Omental fat pad (tissue), 4 donors: ENCODE results near the gene TMEM43. TPM values are rescaled to one million over a fixed set of nuclear protein-coding genes. Genes with fewer than 3 reads are reported as not detected.
"Not testable (repeated sequence)": the region's sequence is repeated elsewhere in the genome, so short reads cannot be mapped to it uniquely, and the experiment has no call there.

Source experiments
- ATAC-seq: fragments of 150-250 bp; one replicate; pipeline ENCODE4 v1.9.1; 2016; ENCODE audit warnings: mild to moderate bottlenecking, moderate library complexity; ENCODE audit not compliant: low FRiP score
- DNase-seq: peaks from one replicate; pipeline ENCODE4 v3.0.0-alpha.2; 2019; ENCODE audit warnings: low spot score
- total RNA-seq, 4 donors: library from RNA; depleted of rRNA; stranded (reverse); fragments of >200 nt; gene quantifications; one replicate each; pipeline ENCODE4 v1.1.0, GENCODE V29; 2016
- TF ChIP-seq, protein P1 (sequence below), 3 donors: fragments of 450-650 bp; IDR thresholded peaks; one replicate each; pipeline ENCODE4 v1.5.1; 2016 to 2017; ENCODE audit warnings: antibody characterized with exemption in 3 of 3, mild to moderate bottlenecking in 3 of 3, moderate library complexity in 2 of 3

TMEM43 gene
- total RNA-seq, 4 donors from 2014 or later, result 110 to 143 (median 140) TPM

DNA sequence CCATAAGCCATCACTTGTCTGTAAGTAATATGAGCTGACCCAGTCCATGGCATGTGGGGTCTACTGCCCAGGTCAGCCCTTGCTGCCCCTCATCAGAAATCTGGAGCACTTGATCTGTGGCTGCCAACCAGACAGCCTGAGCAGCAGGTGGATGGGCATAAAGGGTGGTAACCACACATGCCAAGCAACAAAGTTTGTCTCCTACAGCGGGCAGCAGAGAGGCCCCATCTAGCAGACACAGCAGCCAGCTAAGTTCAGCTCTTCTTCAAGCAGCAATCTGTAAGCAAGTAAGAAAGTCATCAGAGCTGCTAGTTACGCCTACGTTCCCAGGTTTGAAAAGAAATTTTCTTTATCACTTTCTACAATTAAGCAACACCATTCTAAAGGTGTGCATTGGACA, 28.1 kb upstream of the TMEM43 start:
- DNase-seq (no peak), ATAC-seq (no peak)
- TF ChIP-seq, protein P1, sequence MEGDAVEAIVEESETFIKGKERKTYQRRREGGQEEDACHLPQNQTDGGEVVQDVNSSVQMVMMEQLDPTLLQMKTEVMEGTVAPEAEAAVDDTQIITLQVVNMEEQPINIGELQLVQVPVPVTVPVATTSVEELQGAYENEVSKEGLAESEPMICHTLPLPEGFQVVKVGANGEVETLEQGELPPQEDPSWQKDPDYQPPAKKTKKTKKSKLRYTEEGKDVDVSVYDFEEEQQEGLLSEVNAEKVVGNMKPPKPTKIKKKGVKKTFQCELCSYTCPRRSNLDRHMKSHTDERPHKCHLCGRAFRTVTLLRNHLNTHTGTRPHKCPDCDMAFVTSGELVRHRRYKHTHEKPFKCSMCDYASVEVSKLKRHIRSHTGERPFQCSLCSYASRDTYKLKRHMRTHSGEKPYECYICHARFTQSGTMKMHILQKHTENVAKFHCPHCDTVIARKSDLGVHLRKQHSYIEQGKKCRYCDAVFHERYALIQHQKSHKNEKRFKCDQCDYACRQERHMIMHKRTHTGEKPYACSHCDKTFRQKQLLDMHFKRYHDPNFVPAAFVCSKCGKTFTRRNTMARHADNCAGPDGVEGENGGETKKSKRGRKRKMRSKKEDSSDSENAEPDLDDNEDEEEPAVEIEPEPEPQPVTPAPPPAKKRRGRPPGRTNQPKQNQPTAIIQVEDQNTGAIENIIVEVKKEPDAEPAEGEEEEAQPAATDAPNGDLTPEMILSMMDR (IDR thresholded peaks at IDR 0.05), result no peak

DNA sequence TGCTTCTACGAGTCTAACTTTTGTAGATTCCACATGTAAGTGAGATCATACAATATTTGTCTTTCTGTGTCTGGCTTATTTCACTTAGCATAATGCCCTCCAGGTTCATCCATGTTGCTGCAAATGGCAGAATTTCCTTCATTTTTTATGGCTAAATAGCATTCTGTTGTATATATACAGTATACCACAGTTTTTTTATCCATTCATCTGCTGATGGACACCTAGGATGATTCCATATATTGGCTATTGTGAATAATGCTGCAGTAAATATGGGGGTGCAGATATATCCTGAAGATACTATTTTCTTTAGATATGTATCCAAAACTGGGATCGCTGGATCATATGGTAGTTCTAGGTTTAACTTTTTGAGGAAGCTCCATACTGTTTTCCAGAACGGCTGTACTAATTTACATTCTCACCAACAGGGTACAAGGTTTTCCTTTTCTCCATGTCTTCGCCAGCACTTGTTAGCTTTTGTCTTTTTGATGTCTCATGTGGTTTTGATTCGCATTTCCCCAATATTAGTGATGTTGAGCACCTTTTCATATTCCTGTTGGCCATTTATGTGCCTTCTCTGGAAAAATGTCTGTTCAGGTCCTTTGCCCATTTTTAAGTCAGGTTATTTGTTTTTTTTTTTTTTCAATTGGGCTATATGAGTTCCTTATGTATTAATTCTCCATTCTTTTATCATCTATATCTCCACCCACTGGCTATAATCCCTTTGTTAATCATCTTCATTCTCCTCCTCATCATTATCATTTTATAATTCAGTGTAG, 27.0 kb upstream of the TMEM43 start:
- no peak for ATAC-seq
- TF ChIP-seq, protein P1 (IDR thresholded peaks at IDR 0.05), result no peak
- DNase-seq, result no peak

DNA sequence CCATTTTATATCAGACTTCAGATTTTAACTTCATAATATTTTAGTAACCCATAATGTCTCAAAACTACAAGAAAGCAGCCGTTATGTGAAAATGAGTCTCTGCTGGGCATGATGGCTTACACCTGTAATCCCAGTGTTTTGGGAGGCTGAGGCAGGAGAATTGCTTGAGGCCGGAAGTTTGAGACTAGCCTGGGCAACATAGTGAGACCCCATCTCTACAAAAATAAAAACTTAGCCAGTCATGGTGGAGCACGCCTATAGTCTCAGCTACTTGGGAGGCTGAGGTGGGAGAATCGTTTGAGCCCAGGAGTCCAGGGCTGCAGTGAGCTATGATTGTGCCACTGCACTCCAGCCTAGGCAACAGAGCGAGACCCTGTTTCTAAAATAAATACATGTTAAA, 15.0 kb upstream of the TMEM43 start:
- DNase-seq, ATAC-seq: not testable (repeated sequence)

DNA sequence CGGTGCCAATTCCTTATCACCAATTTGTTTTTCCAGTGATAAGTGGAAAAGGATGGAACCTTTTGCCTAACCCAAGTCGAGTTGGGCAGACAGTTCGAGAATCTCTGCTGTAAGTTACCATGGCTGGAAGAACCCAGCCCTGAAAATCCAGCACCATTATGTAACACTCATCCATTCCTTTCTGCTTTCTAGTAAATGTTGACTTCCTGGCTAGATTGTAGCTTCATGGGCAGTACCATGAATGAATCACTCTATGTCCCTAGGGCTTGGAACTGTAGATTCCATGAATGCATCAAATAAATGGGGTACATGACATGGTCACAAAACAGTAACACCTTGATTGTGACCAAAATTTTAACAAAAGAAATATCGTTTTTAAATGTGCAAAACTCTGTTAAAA, 14.2 kb upstream of the TMEM43 start:
- TF ChIP-seq, protein P1 (IDR thresholded peaks at IDR 0.05), result no peak
- ATAC-seq (no peak), DNase-seq (no peak)

DNA sequence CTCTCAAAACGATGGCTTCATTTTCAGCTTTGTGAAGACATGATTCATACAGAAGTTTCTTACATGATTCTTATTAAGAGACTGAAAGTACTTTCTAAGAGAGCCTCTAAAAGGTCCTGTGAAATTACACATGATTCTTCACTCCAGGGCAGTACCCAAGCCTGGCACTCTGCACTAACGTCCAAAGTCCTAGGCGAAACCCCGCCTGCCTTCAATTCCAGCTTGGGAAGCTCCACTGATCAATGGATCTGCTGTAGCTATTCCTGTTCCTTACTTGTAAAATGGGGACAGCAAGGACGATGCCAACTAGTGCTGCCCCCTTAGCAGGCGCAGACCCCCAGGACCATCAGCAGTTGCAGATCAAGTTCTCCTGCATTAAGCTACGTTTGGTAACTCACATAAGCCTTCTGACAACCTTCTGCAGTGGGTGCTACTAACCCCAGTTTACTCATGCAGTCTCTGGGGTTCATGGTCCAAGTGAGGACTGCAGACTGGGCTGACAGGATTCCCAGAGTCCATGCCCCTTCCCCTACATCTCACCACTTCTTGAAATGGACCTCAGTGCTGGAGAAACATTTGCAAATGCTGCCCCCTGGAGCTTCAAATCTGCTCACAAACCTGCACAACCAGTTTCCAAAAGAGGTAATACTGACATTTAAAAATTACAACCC, 10.8 kb upstream of the TMEM43 start:
- DNase-seq (no peak), ATAC-seq (no peak)
- TF ChIP-seq, protein P1 (IDR thresholded peaks at IDR 0.05), result no peak

DNA sequence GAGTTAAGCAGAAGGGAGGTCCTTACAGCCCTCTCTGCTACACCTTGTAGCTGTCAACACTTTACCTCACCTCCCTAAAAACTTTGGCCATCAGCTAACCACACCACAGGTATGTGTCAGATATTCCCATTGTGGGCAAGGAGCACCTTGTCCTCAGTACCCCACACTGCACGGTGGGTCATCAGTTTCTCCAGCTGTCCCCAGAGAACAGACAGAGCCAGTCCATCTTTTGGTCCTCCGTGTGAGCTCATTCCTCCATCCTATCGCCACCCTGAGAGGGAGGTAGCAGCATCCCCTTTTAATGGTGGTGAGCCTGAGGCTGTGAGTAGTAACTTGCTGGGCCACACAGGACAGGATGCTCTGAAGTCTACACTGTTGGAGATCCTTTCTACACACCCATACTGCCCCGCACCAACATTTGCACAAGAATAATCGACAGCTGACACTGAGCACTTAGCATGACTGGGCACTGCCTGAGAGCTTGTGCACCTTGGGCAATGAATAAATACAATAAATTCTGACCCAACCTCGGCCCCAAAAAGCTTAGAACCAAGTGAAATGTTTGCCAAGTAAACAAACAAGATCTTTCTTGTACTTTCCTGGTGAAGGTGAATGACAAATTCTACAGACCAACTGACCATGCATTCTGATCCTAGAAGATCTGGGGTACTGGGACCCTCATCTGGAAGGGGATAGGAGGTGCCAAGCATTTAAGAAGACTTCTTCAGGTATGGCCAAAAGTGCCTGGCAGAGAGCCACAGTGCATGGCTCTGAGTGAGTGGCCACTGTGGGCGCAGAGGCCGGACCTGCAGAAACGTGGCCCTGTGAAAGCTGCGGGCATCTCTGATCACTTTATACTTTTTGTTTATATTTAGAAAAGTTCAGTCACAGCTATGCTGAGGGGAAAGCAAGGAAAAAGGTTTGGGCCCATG, 7.1 kb upstream of the TMEM43 start:
- ATAC-seq, result no peak
- DNase-seq, result no peak
- TF ChIP-seq, protein P1 (IDR thresholded peaks at IDR 0.05), result no peak
